Psoas muscle (tissue), 8 donors: ENCODE measurements around the gene LONRF2. TPM values are rescaled to one million over a fixed set of nuclear protein-coding genes. Genes with fewer than 3 reads are reported as not detected.

Experiments used
- ATAC-seq, 4 donors: fragments of 200-7000 bp; cut with Tn5 transposase; one replicate each; pipeline ENCODE4 v1.9.1; 2020; ENCODE audit warnings: moderate library complexity in 3 of 4, mild to moderate bottlenecking in 2 of 4
- DNase-seq, 2 donors: peaks; one replicate each; pipeline ENCODE4 v3.0.0-alpha.2; 2020
- H3K27ac ChIP-seq: fragments of 200-600 bp; one replicate; pipeline ENCODE4 v1.8.0; 2022
- H3K27me3 ChIP-seq, 3 donors: fragments of 200-600 bp in 1 of 3; one replicate each; pipeline versions ENCODE4 v1.6.1 to v1.8.0; 2013 to 2022; ENCODE audit warnings: low read length in 2 of 3, mild to moderate bottlenecking in 2 of 3, moderate library complexity in 1 of 3; ENCODE audit not compliant: insufficient read depth in 3 of 3
- H3K36me3 ChIP-seq, 2 donors: fragments of 200-600 bp in 1 of 2; one replicate each; pipeline versions ENCODE4 v1.6.1 to v1.8.0; 2013 to 2022; ENCODE audit warnings: low read depth in 1 of 2, mild to moderate bottlenecking in 1 of 2, moderate library complexity in 1 of 2; ENCODE audit not compliant: insufficient read depth in 1 of 2
- H3K4me1 ChIP-seq: fragments of 200-600 bp; one replicate; pipeline ENCODE4 v1.8.0; 2022
- H3K4me3 ChIP-seq: fragments of 200-600 bp; one replicate; pipeline ENCODE4 v1.8.0; 2022; ENCODE audit warnings: mild to moderate bottlenecking
- H3K9me3 ChIP-seq: fragments of 200-600 bp; one replicate; pipeline ENCODE4 v1.8.0; 2022
- CTCF ChIP-seq: fragments of 200-600 bp; IDR thresholded peaks from one replicate; pipeline ENCODE4 v1.8.0; 2022; ENCODE audit warnings: antibody characterized with exemption
- WGBS, 3 donors: extraction: QIAGEN DNeasy Blood & Tissue Kit; methylation state at CpG; one replicate each; pipeline versions ENCODE4 v1.1.6 to v1.1.7; 2013; 5-methylcytosine and 5-hydroxymethylcytosine counted together
- intact Hi-C, 2 donors: fragments of 100-400 bp; cut with DNase I; formaldehyde crosslinking; loops; one replicate each; pipeline versions ENCODE4 v1.11.0 to v1.14.2; 2022
- polyA plus RNA-seq, 3 donors: library from polyadenylated mRNA; stranded (reverse); fragments of 200-250 nt; gene quantifications; one replicate each; pipeline ENCODE4 v1.2.3, GENCODE V29; 2013
- total RNA-seq, 4 donors: library from RNA; stranded (reverse); fragmentation: NEBNext Ultra II Directional in 2 of 4; extraction: Animal tissue kit (Norgen Biotek cat#: 25700) in 2 of 4; gene quantifications; one replicate each; pipeline versions ENCODE4 v1.2.1 to v1.2.4, GENCODE V29; 2021 to 2023
- donor health status: healthy with polysubstance abuse.
- donor health status: DM: no; HTN: no; CAD: no; lungs with moderate emphysema.
- donor health status: Bipolar disorder and iron deficiency.
- donor health status: healthy.
- donor health status: DM: yes; HTN: yes; CAD: no.
- donor health status: DM: no; HTN: no; CAD: no.
- donor health status: DM: no; HTN: no; CAD: no.
- donor health status: DM: yes; HTN: yes; CAD: no.

Gene LONRF2
- total and polyA plus RNA-seq, 7 donors = 0.22 to 11.5 (median 5.7) TPM

- ATAC-seq (no peak), DNase-seq (no peak)
- intact Hi-C loops = no loop called here
- no peaks in the 10 kb centered on the region for H3K27me3 ChIP-seq
- H3K4me3 ChIP-seq = no peak overlapping the region
- no peaks in the 10 kb centered on the region for H3K4me1 ChIP-seq
- no peak overlapping the region for H3K27ac ChIP-seq
- no peaks in the 10 kb centered on the region for H3K36me3 ChIP-seq
- 77 to 84% (median 81%) methylated on average over 8 of the region's 8 CpGs for WGBS, 3 donors
- no peak for TF ChIP-seq CTCF
- H3K9me3 ChIP-seq = no peaks in the 10 kb centered on the region
Measured at GRCh38 chr2:100264121-100264520, 58.2 kb downstream of the LONRF2 start.

GRCh38 chr2:100262555-100263320 lies 59.6 kb downstream of the LONRF2 start:
- H3K4me1 ChIP-seq = peaks cover under 1% of the 10 kb centered on the region
- TF ChIP-seq CTCF = peak; percentile 99
- H3K9me3 ChIP-seq = no peaks in the 10 kb centered on the region
- H3K27me3 ChIP-seq = no peaks in the 10 kb centered on the region
- H3K4me3 ChIP-seq = no peak overlapping the region
- peak; percentile 69 to 77 for DNase-seq
- intact Hi-C loops = loop anchor here (1.0 to 2.0 kb wide), 2 partner anchors 118 to 119 kb away; no protein-coding TSS in a partner anchor
- H3K36me3 ChIP-seq = no peaks in the 10 kb centered on the region
- ATAC-seq = peak; percentile 74 to 90 (median 82)
- WGBS, 3 donors = 8 to 12% (median 9%) methylated on average over 13 of the region's 13 CpGs
- H3K27ac ChIP-seq = no peak overlapping the region

- peaks cover 2% of the 10 kb centered on the region for H3K4me1 ChIP-seq
- WGBS, 3 donors = 85 to 94% (median 88%) methylated on average over 4 of the region's 4 CpGs
- no peak overlapping the region for H3K27ac ChIP-seq
- H3K36me3 ChIP-seq = no peaks in the 10 kb centered on the region
- no peak for TF ChIP-seq CTCF
- intact Hi-C loops = loop anchor here in 1 of 2 donors (2.0 kb wide), 1 partner anchor 119 kb away; no protein-coding TSS in a partner anchor
- H3K4me3 ChIP-seq = no peak overlapping the region
- no peaks in the 10 kb centered on the region for H3K27me3 ChIP-seq
- H3K9me3 ChIP-seq = no peaks in the 10 kb centered on the region
- DNase-seq (no peak), ATAC-seq (no peak)
Measured at GRCh38 chr2:100262046-100262445, 60.3 kb downstream of the LONRF2 start.

GRCh38 chr2:100260712-100261620 lies 61.3 kb downstream of the LONRF2 start:
- Histone ChIP-seq H3K4me1 (peaks cover 2% of the 10 kb centered on the region), H3K9me3 (no peaks in the 10 kb centered on the region), H3K4me3 (no peak overlapping the region), H3K27me3 (no peaks in the 10 kb centered on the region), H3K36me3 (no peaks in the 10 kb centered on the region), H3K27ac (no peak overlapping the region)
- WGBS, 3 donors = 62 to 65% (median 64%) methylated on average over 15 of the region's 15 CpGs
- peak; percentile 53 to 68 (median 56) for ATAC-seq
- TF ChIP-seq CTCF = peak; percentile 58
- intact Hi-C loops = loop anchor here in 1 of 2 donors (1.0 kb wide), 1 partner anchor 702 kb away; no protein-coding TSS in a partner anchor
- peak; percentile 57 to 75 for DNase-seq
